ENCODE measurements around the gene STK32C. TPM values are rescaled to one million over a fixed set of nuclear protein-coding genes. Genes with fewer than 3 reads are reported as not detected.
A peak's percentile ranks its signal among the peaks of the same experiment; 100 is the strongest.

Gene STK32C
- total and polyA plus RNA-seq, 8 donors: 3.3 to 13.2 (median 5.2) TPM

GRCh38 chr10:132279873-132280645 lies 27.7 kb downstream of the STK32C start:
- no peak for ATAC-seq
- no peaks in the 10 kb centered on the region for H3K27me3 ChIP-seq
- H3K9me3 ChIP-seq: no peaks in the 10 kb centered on the region
- 77 to 85% methylated on average over 43 of the region's 43 CpGs for WGBS, 2 donors
- peak in 2 of 6 donors; percentile 18 to 34 for DNase-seq
- no peak overlapping the region for H3K27ac ChIP-seq
- TF ChIP-seq, protein P1, sequence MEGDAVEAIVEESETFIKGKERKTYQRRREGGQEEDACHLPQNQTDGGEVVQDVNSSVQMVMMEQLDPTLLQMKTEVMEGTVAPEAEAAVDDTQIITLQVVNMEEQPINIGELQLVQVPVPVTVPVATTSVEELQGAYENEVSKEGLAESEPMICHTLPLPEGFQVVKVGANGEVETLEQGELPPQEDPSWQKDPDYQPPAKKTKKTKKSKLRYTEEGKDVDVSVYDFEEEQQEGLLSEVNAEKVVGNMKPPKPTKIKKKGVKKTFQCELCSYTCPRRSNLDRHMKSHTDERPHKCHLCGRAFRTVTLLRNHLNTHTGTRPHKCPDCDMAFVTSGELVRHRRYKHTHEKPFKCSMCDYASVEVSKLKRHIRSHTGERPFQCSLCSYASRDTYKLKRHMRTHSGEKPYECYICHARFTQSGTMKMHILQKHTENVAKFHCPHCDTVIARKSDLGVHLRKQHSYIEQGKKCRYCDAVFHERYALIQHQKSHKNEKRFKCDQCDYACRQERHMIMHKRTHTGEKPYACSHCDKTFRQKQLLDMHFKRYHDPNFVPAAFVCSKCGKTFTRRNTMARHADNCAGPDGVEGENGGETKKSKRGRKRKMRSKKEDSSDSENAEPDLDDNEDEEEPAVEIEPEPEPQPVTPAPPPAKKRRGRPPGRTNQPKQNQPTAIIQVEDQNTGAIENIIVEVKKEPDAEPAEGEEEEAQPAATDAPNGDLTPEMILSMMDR (IDR thresholded peaks at IDR 0.05): no peak
- intact Hi-C loops (cut with DNase I): no loop called here
- no peaks in the 10 kb centered on the region for H3K4me1 ChIP-seq
- no peak for FAIRE-seq
- H3K4me3 ChIP-seq: no peak overlapping the region
- H3K36me3 ChIP-seq: no peaks in the 10 kb centered on the region

GRCh38 chr10:132277311-132277741 lies 30.4 kb downstream of the STK32C start:
- no peaks in the 10 kb centered on the region for H3K27me3 ChIP-seq
- peak in 2 of 6 donors; percentile 33 to 46 for DNase-seq
- 61% methylated on average over 9 of the region's 9 CpGs for WGBS, 2 donors
- no peak for ATAC-seq
- TF ChIP-seq, protein P1 (IDR thresholded peaks at IDR 0.05): no peak
- no peaks in the 10 kb centered on the region for H3K36me3 ChIP-seq
- intact Hi-C loops (cut with DNase I): no loop called here
- FAIRE-seq: no peak
- no peak overlapping the region for H3K4me3 ChIP-seq
- no peak overlapping the region for H3K27ac ChIP-seq
- H3K9me3 ChIP-seq: no peaks in the 10 kb centered on the region
- no peaks in the 10 kb centered on the region for H3K4me1 ChIP-seq

- Histone ChIP-seq H3K27ac (no peak overlapping the region), H3K4me1 (no peaks in the 10 kb centered on the region), H3K36me3 (no peaks in the 10 kb centered on the region), H3K9me3 (no peaks in the 10 kb centered on the region), H3K4me3 (no peak overlapping the region), H3K27me3 (no peaks in the 10 kb centered on the region)
- intact Hi-C loops (cut with DNase I): no loop called here
- TF ChIP-seq, protein P1 (IDR thresholded peaks at IDR 0.05): no peak
- FAIRE-seq (no peak), DNase-seq (peak in 2 of 6 donors; percentile 21 to 26), ATAC-seq (no peak)
- 73 to 94% methylated on average over 7 of the region's 7 CpGs for WGBS, 2 donors
Observed at GRCh38 chr10:132276706-132277105, 31.0 kb downstream of the STK32C start.

GRCh38 chr10:132276179-132276675 lies 31.5 kb downstream of the STK32C start:
- FAIRE-seq (no peak), ATAC-seq (no peak), DNase-seq (peak in 2 of 6 donors; percentile 20 to 34)
- Histone ChIP-seq H3K9me3 (no peaks in the 10 kb centered on the region), H3K27me3 (no peaks in the 10 kb centered on the region), H3K27ac (no peak overlapping the region), H3K4me3 (no peak overlapping the region), H3K36me3 (no peaks in the 10 kb centered on the region), H3K4me1 (no peaks in the 10 kb centered on the region)
- intact Hi-C loops (cut with DNase I): no loop called here
- TF ChIP-seq, protein P1 (IDR thresholded peaks at IDR 0.05): no peak
- WGBS, 2 donors: 77 to 85% methylated on average over 13 of the region's 13 CpGs

Measured in pancreas (tissue), 10 donors.